ENCODE data around the gene FNDC10. TPM values are rescaled to one million over a fixed set of nuclear protein-coding genes. Genes with fewer than 3 reads are reported as not detected.
"Not testable (repeated sequence)": the region's sequence is repeated elsewhere in the genome, so short reads cannot be mapped to it uniquely, and the experiment has no call there.

FNDC10 gene
- total RNA-seq, 2 experiments from 2014 or later, result 1.5 to 1.6 TPM

- POLR2A ChIA-PET, result interaction anchor here (0.6 kb wide), 1 partner anchor 9 kb away, joined by 4 read pairs; no protein-coding TSS in a partner anchor
- no peak for DNase-seq
- Mint-ChIP-seq H3K4me1 (ENCODE audit: low read depth) (peaks cover 4% of the 10 kb centered on the region), H3K4me3 (no peak overlapping the region), H3K27me3 (no peaks in the 10 kb centered on the region), H3K27ac (peak overlapping the region; percentile 3), H3K9me3 (no peaks in the 10 kb centered on the region), H3K36me3 (peaks cover 27% of the 10 kb centered on the region)
- CTCF ChIA-PET, result no interaction called here
- intact Hi-C loops (cut with micrococcal nuclease), result no loop called here
Observed at GRCh38 chr1:1561801-1562470, 38.0 kb downstream of the FNDC10 start.

- ChIA-PET CTCF (no interaction called here), POLR2A (no interaction called here)
- H3K27me3 Mint-ChIP-seq, result no peaks in the 10 kb centered on the region
- DNase-seq, result no peak
- peaks cover 25% of the 10 kb centered on the region for H3K36me3 Mint-ChIP-seq
- no peak overlapping the region for H3K27ac Mint-ChIP-seq
- no peaks in the 10 kb centered on the region for H3K4me1 Mint-ChIP-seq (ENCODE audit: low read depth)
- intact Hi-C loops (cut with micrococcal nuclease), result no loop called here
- no peak overlapping the region for H3K4me3 Mint-ChIP-seq
- H3K9me3 Mint-ChIP-seq, result no peaks in the 10 kb centered on the region
Observed at GRCh38 chr1:1560178-1560577, 39.8 kb downstream of the FNDC10 start.

- ChIA-PET CTCF (no interaction called here), POLR2A (no interaction called here)
- H3K4me3 Mint-ChIP-seq, result no peak overlapping the region
- H3K9me3 Mint-ChIP-seq, result no peaks in the 10 kb centered on the region
- DNase-seq, result no peak
- peaks cover 16% of the 10 kb centered on the region for H3K36me3 Mint-ChIP-seq
- no peak overlapping the region for H3K27ac Mint-ChIP-seq
- no peaks in the 10 kb centered on the region for H3K27me3 Mint-ChIP-seq
- H3K4me1 Mint-ChIP-seq (ENCODE audit: low read depth), result no peaks in the 10 kb centered on the region
- intact Hi-C loops (cut with micrococcal nuclease), result no loop called here
Observed at GRCh38 chr1:1559066-1559465, 40.9 kb downstream of the FNDC10 start.

GRCh38 chr1:1558591-1558990 lies 41.3 kb downstream of the FNDC10 start:
- intact Hi-C loops (cut with micrococcal nuclease), result no loop called here
- ChIA-PET POLR2A (no interaction called here), CTCF (interaction anchor here (0.8 kb wide), 1 partner anchor 33 kb away, joined by 3 read pairs; no protein-coding TSS in a partner anchor)
- no peaks in the 10 kb centered on the region for H3K9me3 Mint-ChIP-seq
- H3K36me3 Mint-ChIP-seq, result peaks cover 11% of the 10 kb centered on the region
- DNase-seq, result no peak
- no peaks in the 10 kb centered on the region for H3K4me1 Mint-ChIP-seq (ENCODE audit: low read depth)
- H3K4me3 Mint-ChIP-seq, result no peak overlapping the region
- H3K27me3 Mint-ChIP-seq, result no peaks in the 10 kb centered on the region
- no peak overlapping the region for H3K27ac Mint-ChIP-seq

- ChIA-PET POLR2A (interaction anchor here (1.4 kb wide), 1 partner anchor 14 kb away, joined by 5 read pairs; no protein-coding TSS in a partner anchor), CTCF (interaction anchor here (0.7 to 0.8 kb wide), 3 partner anchors 14 to 56 kb away, joined by 3 to 6 read pairs (median 5); no protein-coding TSS in a partner anchor)
- H3K36me3 Mint-ChIP-seq, result peaks cover 11% of the 10 kb centered on the region
- H3K4me3 Mint-ChIP-seq; DNase-seq; H3K9me3 Mint-ChIP-seq; intact Hi-C loops (cut with micrococcal nuclease); H3K27me3 Mint-ChIP-seq; H3K27ac Mint-ChIP-seq; H3K4me1 Mint-ChIP-seq (ENCODE audit: low read depth): not testable (repeated sequence)
Observed at GRCh38 chr1:1557688-1558087, 42.2 kb downstream of the FNDC10 start.

GRCh38 chr1:1556961-1557360 lies 43.0 kb downstream of the FNDC10 start:
- H3K36me3 Mint-ChIP-seq, H3K9me3 Mint-ChIP-seq: not testable (repeated sequence)
- POLR2A ChIA-PET, result interaction anchor here (1.4 kb wide), 1 partner anchor 14 kb away, joined by 5 read pairs; no protein-coding TSS in a partner anchor

GRCh38 chr1:1556505-1556904 lies 43.4 kb downstream of the FNDC10 start:
- no peak overlapping the region for H3K27ac Mint-ChIP-seq
- H3K4me3 Mint-ChIP-seq, result no peak overlapping the region
- H3K36me3 Mint-ChIP-seq, result peaks cover 4% of the 10 kb centered on the region
- no peaks in the 10 kb centered on the region for H3K4me1 Mint-ChIP-seq (ENCODE audit: low read depth)
- intact Hi-C loops (cut with micrococcal nuclease), result no loop called here
- POLR2A ChIA-PET, result interaction anchor here (1.4 kb wide), 1 partner anchor 15 kb away, joined by 5 read pairs; no protein-coding TSS in a partner anchor
- CTCF ChIA-PET, result no interaction called here
- H3K9me3 Mint-ChIP-seq, result no peaks in the 10 kb centered on the region
- no peak for DNase-seq
- H3K27me3 Mint-ChIP-seq, result no peaks in the 10 kb centered on the region

More at GRCh38 chr1:1556961-1557360, 43.0 kb downstream of the FNDC10 start:
- intact Hi-C loops (cut with micrococcal nuclease); H3K27me3 Mint-ChIP-seq; H3K4me3 Mint-ChIP-seq; H3K4me1 Mint-ChIP-seq (ENCODE audit: low read depth); DNase-seq; H3K27ac Mint-ChIP-seq: not testable (repeated sequence)
- CTCF ChIA-PET, result interaction anchor here (0.8 kb wide), 1 partner anchor 57 kb away, joined by 6 read pairs; no protein-coding TSS in a partner anchor

GRCh38 chr1:1554926-1555915 lies 44.7 kb downstream of the FNDC10 start:
- Mint-ChIP-seq H3K9me3 (no peaks in the 10 kb centered on the region), H3K27ac (no peak overlapping the region), H3K36me3 (no peaks in the 10 kb centered on the region), H3K4me1 (ENCODE audit: low read depth) (no peaks in the 10 kb centered on the region), H3K27me3 (no peaks in the 10 kb centered on the region), H3K4me3 (no peak overlapping the region)
- POLR2A ChIA-PET, result no interaction called here
- CTCF ChIA-PET, result interaction anchor here (0.6 kb wide), 1 partner anchor 304 kb away, joined by 3 read pairs; no protein-coding TSS in a partner anchor
- intact Hi-C loops (cut with micrococcal nuclease), result no loop called here
- DNase-seq, result no peak

- intact Hi-C loops (cut with micrococcal nuclease), result no loop called here
- H3K36me3 Mint-ChIP-seq, result no peaks in the 10 kb centered on the region
- DNase-seq, result no peak
- H3K27ac Mint-ChIP-seq, result no peak overlapping the region
- no peak overlapping the region for H3K4me3 Mint-ChIP-seq
- H3K4me1 Mint-ChIP-seq (ENCODE audit: low read depth), result no peaks in the 10 kb centered on the region
- no peaks in the 10 kb centered on the region for H3K27me3 Mint-ChIP-seq
- no peaks in the 10 kb centered on the region for H3K9me3 Mint-ChIP-seq
- ChIA-PET POLR2A (no interaction called here), CTCF (interaction anchor here (0.6 kb wide), 1 partner anchor 304 kb away, joined by 3 read pairs; no protein-coding TSS in a partner anchor)
Observed at GRCh38 chr1:1554550-1554925, 45.4 kb downstream of the FNDC10 start.

- Mint-ChIP-seq H3K27ac (no peak overlapping the region), H3K36me3 (no peaks in the 10 kb centered on the region), H3K27me3 (no peaks in the 10 kb centered on the region), H3K9me3 (no peaks in the 10 kb centered on the region), H3K4me1 (ENCODE audit: low read depth) (no peaks in the 10 kb centered on the region), H3K4me3 (no peak overlapping the region)
- CTCF ChIA-PET, result interaction anchor here (0.6 kb wide), 1 partner anchor 303 kb away, joined by 3 read pairs; no protein-coding TSS in a partner anchor
- POLR2A ChIA-PET, result interaction anchor here (0.6 kb wide), 1 partner anchor 8 kb away, joined by 4 read pairs; no protein-coding TSS in a partner anchor
- no peak for DNase-seq
- intact Hi-C loops (cut with micrococcal nuclease), result no loop called here
Observed at GRCh38 chr1:1553821-1554494, 46.0 kb downstream of the FNDC10 start.

GRCh38 chr1:1552263-1552639 lies 47.7 kb downstream of the FNDC10 start:
- no peak overlapping the region for H3K4me3 Mint-ChIP-seq
- POLR2A ChIA-PET, result interaction anchor here (0.5 kb wide), 1 partner anchor 9 kb away, joined by 4 read pairs; no protein-coding TSS in a partner anchor

More at GRCh38 chr1:1552263-1552639, 47.7 kb downstream of the FNDC10 start:
- no peak for DNase-seq
- CTCF ChIA-PET, result no interaction called here
- Mint-ChIP-seq H3K27me3 (no peaks in the 10 kb centered on the region), H3K4me1 (ENCODE audit: low read depth) (no peaks in the 10 kb centered on the region), H3K9me3 (no peaks in the 10 kb centered on the region), H3K36me3 (peaks cover 4% of the 10 kb centered on the region), H3K27ac (no peak overlapping the region)
- intact Hi-C loops (cut with micrococcal nuclease), result no loop called here
